ENCODE data around the gene CNTN5. TPM values are rescaled to one million over a fixed set of nuclear protein-coding genes. Genes with fewer than 3 reads are reported as not detected.

Gene CNTN5
- total RNA-seq, 4 donors from 2014 or later = not detected

DNA sequence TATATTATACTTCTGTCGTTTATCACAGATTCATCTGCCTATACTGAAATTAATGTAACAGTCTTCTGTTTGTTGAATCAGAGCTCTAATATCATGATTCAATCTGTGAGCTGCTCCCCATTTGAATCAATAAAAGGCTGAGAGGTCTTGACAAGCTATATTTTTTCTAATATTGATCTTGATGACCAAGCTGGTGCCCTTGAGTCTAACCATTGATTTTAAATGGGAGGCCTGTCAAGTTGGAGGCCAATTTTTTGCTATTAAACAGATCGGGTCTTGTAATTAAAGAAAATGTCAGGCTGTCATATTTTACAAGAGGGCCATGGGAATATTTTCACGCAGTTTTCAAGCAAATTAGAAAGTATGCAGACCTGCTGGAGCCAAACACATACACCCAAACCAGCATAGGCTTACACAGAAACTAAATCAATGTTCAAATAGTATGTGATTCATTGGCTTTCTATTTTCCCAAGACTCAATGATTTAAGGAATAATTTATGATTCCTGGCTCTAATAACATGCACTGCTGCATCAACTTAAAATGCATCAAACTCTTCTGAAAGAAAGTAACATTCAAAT lies 286.9 kb downstream of the CNTN5 start:
- 59 to 61% methylated on average over 3 of the region's 3 CpGs for WGBS, 2 donors
- TF ChIP-seq, protein P1, sequence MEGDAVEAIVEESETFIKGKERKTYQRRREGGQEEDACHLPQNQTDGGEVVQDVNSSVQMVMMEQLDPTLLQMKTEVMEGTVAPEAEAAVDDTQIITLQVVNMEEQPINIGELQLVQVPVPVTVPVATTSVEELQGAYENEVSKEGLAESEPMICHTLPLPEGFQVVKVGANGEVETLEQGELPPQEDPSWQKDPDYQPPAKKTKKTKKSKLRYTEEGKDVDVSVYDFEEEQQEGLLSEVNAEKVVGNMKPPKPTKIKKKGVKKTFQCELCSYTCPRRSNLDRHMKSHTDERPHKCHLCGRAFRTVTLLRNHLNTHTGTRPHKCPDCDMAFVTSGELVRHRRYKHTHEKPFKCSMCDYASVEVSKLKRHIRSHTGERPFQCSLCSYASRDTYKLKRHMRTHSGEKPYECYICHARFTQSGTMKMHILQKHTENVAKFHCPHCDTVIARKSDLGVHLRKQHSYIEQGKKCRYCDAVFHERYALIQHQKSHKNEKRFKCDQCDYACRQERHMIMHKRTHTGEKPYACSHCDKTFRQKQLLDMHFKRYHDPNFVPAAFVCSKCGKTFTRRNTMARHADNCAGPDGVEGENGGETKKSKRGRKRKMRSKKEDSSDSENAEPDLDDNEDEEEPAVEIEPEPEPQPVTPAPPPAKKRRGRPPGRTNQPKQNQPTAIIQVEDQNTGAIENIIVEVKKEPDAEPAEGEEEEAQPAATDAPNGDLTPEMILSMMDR (IDR thresholded peaks at IDR 0.05) = no peak
- no peak for TF ChIP-seq POLR2A (IDR thresholded peaks at IDR 0.05)
- intact Hi-C loops (cut with DNase I; ENCODE audit: low total_unique reads) = no loop called here
- H3K4me3 ChIP-seq (ENCODE audit: low read depth, poor library complexity, severe bottlenecking) = no peak overlapping the region
- DNase-seq (ENCODE audit: low spot score in 2 of 2) = no peak

DNA sequence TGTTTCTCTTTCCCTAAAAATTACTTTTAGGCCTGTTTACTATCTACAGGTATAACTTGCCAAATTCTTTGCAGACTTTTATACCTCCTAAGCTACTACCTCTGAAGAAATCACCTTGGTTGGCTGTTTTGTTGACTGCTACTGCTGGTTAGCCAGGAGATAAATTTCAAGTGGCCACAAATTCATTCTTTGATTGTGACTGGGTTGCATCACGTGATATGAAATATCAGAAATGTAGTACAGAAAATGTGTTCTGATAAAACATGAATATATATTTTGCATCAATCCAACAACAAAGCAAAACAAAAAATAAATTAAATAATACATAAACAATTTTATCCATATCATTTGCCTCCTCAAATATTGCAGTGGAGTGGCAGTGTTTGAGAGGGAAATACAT lies 291.1 kb downstream of the CNTN5 start:
- WGBS, 2 donors = 89 to 96% methylated on average over 1 of the region's 1 CpG
- H3K4me3 ChIP-seq (ENCODE audit: low read depth, poor library complexity, severe bottlenecking) = no peak overlapping the region
- TF ChIP-seq, protein P1 (IDR thresholded peaks at IDR 0.05) = no peak
- no peak for TF ChIP-seq POLR2A (IDR thresholded peaks at IDR 0.05)
- intact Hi-C loops (cut with DNase I; ENCODE audit: low total_unique reads) = no loop called here
- DNase-seq (ENCODE audit: low spot score in 2 of 2) = no peak

DNA sequence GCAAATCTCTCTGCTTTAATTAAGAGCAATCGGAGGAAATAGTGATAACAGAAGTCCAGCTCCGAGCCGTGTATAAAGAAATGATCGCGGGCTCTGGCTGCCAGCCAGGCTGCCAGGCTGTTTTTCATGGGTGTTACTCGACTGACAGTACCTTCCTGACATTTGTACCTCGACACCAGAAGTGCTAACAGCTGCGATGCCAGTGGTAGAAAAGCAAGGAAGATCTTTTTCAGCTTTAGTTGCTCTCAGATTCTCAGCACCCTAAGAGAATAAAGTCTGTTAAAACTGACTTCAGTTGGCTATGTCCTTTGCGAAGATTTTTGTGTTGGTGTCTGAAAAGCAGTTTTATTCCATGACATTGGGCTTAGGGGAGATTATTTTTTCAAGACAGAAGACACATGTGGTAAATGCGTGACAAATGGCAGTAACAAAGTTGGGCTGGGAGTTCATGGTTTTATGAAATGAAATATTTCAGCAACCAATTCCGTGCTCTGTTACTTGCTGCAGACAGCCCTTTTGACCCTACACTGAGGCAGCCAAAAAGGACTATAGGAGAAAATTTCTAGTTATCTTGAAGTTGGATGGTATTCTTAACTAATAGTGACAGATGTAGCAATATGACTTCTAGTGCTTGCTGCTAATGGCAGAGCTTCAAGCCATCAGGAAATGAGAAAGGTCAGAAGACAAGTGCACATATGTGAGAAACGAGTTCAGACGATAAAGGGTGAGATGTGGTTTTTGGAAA lies 296.2 kb downstream of the CNTN5 start:
- 31 to 42% methylated on average over 13 of the region's 13 CpGs for WGBS, 2 donors
- no peak overlapping the region for H3K4me3 ChIP-seq (ENCODE audit: low read depth, poor library complexity, severe bottlenecking)
- intact Hi-C loops (cut with DNase I; ENCODE audit: low total_unique reads) = no loop called here
- TF ChIP-seq POLR2A (IDR thresholded peaks at IDR 0.05) = no peak
- TF ChIP-seq, protein P1 (IDR thresholded peaks at IDR 0.05) = no peak
- no peak for DNase-seq (ENCODE audit: low spot score in 2 of 2)

DNA sequence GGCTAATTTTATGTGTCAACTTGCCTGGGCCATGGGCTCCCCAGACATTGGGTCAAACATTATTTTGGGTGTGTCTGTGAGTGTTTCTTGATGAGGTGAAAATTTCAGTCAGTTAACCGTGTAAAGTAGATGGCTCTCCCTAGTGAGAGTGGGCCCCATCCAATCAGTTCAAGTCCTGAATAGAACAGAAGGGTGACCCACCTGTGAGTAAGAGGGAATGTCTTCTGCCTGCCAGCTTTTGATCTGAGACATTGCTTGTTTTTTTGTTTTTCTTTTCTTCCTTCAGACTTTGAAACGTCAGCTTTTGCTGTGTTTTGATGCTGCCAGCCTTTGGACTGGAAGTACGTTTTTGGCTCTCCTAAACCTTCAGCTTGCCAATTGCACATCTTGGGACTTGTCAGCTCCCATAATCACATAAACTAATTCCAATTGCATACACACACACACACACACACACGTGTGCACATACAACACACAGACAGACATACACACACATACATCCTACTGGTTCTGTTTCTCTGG lies 300.1 kb downstream of the CNTN5 start:
- no peak for DNase-seq (ENCODE audit: low spot score in 2 of 2)
- intact Hi-C loops (cut with DNase I; ENCODE audit: low total_unique reads) = no loop called here
- 24 to 43% methylated on average over 4 of the region's 4 CpGs for WGBS, 2 donors
- TF ChIP-seq POLR2A (IDR thresholded peaks at IDR 0.05) = no peak
- TF ChIP-seq, protein P1 (IDR thresholded peaks at IDR 0.05) = no peak
- H3K4me3 ChIP-seq (ENCODE audit: low read depth, poor library complexity, severe bottlenecking) = no peak overlapping the region

DNA sequence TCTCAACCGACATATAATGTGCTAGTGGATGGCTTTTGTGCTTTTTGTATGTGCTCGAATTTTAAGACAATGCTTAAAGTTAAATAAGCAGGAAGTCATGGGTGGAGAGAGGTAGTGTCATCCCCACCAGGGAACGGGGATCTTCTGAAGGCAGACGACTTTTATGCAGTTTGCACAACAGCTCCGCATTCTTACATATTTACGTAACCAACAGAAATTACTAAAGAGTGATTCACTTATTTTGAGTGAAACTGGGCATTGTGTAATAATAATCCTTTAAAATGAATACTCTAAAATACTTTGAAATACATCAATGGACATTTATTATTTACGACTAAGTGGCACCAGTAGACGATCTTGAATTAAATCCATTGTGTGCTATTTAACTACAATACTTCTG lies 305.1 kb downstream of the CNTN5 start:
- intact Hi-C loops (cut with DNase I; ENCODE audit: low total_unique reads) = no loop called here
- 59 to 66% methylated on average over 8 of the region's 8 CpGs for WGBS, 2 donors
- no peak for DNase-seq (ENCODE audit: low spot score in 2 of 2)
- TF ChIP-seq, protein P1 (IDR thresholded peaks at IDR 0.05) = no peak
- no peak for TF ChIP-seq POLR2A (IDR thresholded peaks at IDR 0.05)
- H3K4me3 ChIP-seq (ENCODE audit: low read depth, poor library complexity, severe bottlenecking) = no peak overlapping the region

Data from lower leg skin (tissue), 4 donors.